ENCODE data around the gene B3GNT7.

The B3GNT7 gene

DNA sequence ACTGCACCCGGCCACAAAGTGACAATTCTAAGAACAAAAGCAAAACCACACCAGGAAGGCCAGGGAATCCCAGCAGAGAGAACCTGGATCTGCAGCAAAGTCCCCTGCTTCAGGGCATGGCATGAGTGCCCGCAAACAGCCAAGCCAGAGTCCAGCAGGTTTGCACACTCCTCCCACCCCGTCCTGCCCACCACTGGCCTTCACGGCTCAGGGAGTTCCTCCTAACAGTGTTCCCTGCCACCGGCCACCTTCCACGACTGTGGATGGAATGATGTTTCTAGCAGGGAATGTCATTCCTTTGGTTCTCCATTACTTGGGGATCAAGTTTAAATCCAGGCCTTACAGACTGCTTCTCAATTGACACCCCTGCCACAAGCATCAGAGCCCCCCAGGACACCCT is 42.0 kb upstream of the B3GNT7 start:
- H3K27ac ChIP-seq = no peak overlapping the region
- no peak for TF ChIP-seq CTCF (conservative IDR thresholded peaks at IDR 0.05)

DNA sequence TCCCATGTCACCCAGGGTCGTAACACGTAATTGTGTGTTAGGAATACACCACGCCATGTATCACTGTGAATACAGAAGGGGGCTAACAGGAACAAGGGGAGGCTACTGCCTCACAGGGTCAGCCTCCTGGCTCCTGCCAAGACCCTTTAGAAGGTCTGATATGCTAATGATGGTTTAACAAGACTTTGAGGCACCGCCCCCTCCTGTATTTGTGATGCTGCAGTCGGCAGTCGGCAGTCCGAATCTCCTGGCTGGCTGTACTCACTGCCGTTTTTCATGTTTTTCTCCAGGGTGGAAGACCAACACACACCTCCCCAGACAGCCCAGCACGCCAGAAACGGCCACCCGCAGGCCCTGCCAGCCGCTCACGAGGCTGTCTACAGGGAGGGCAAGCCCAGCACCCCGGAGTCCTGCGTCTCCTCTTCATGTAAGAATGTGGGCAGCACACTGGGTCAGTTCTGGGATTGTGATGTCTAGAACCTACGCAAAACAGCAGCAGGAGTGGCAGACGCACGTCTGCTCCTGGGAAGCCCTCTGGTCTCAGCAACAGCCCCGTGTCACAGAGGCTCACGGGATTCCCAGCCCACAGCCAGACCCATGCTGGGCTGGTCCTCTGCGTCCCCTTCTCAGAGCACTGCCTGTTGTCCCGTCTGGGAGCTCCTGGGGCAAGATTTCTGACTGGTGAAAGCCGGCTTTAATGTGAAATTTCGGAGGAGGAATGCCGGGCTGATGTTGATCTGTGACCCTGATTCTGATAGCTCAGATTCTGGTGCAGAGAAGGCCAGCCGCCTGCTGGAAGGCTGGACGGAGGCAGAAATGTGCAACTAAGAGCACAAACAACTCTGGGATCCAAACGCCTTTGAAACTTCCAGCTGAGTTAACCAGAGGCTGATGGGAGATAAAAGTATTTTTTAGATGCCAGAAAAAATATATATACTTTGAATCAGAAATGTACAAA is 39.7 kb upstream of the B3GNT7 start:
- no peak for TF ChIP-seq CTCF (conservative IDR thresholded peaks at IDR 0.05)
- no peak overlapping the region for H3K27ac ChIP-seq

- H3K27ac ChIP-seq = no peak overlapping the region
- no peak for TF ChIP-seq CTCF (conservative IDR thresholded peaks at IDR 0.05)
Measured at GRCh38 chr2:231356466-231356844, 39.1 kb upstream of the B3GNT7 start.

GRCh38 chr2:231357048-231357447 is 38.5 kb upstream of the B3GNT7 start:
- no peak for TF ChIP-seq CTCF (conservative IDR thresholded peaks at IDR 0.05)

DNA sequence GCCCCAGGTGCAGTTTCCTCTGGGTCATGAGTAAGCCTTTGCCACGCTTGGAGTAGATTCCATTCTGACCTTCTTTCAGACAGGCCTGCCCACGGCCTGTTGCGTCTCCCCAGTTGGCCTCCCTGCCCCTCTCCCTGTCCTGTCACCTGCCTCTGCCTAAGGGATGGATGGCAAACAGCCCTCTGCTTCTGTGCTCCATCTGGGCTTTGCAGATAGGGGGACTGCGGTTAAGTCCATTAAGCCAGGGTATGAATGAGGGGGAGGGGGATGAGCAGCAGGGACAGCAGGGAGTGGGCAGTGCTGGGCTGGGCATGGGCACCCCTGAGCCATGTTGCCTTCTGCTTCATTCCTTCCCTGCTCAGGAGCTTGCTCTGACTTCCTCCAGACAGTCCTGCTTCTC is 37.6 kb upstream of the B3GNT7 start:
- no peak for TF ChIP-seq CTCF (conservative IDR thresholded peaks at IDR 0.05)
- H3K27ac ChIP-seq = no peak overlapping the region

More at GRCh38 chr2:231357048-231357447, 38.5 kb upstream of the B3GNT7 start:
- no peak overlapping the region for H3K27ac ChIP-seq

- H3K27ac ChIP-seq = no peak overlapping the region
- no peak for TF ChIP-seq CTCF (conservative IDR thresholded peaks at IDR 0.05)
Measured at GRCh38 chr2:231359441-231359840, 36.1 kb upstream of the B3GNT7 start.

GRCh38 chr2:231359948-231360347 is 35.6 kb upstream of the B3GNT7 start:
- H3K27ac ChIP-seq = peak overlapping the region; percentile 19; the same call in 1 of the 2 replicates
- TF ChIP-seq CTCF (conservative IDR thresholded peaks at IDR 0.05) = no peak
